ENCODE results near the gene ALPK3.
"Not testable (repeated sequence)": the region's sequence is repeated elsewhere in the genome, so short reads cannot be mapped to it uniquely, and the experiment has no call there.

Gene ALPK3

DNA sequence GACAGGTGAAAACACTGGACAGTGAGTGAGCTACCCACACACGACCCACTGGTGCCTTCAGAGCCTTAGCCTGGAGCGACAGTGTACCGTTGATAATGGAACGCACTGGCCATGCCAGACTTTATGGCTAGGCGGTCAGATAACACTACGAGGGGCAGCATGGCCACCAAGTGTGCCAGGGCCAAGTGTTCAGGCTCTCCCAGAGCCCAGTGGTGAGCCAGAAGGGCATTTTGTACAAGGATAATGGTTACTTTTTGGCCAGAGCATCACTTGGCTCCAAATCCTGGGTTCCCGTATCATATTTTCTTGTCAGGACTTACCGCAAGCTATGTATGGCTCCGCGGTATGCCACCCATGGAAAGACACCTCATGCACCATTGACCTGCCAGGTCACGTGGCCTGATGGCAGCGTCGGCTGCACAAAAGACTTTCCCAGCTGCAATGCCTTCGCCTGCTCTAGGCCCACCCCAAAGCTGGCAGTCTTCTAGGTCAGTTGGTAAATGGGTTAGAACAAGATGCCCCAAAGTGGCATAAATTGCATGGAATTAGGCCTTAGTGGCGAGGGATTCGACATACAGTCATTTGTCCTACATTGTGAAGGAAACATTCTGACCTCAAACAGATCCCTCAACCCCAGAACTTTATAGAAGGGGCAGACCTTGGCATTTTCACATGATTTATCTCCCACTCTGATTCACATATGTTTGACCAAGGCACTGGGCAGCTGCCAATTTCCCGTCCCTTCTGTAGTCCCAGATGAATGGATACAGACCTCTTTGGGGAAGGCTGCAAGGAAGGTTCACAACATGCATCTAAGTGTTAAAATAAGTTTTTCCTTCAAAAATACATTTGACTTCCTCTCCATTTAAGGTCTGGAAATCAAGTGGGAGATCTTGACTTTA lies 55.1 kb downstream of the ALPK3 start:
- DNase-seq (ENCODE audit: low read depth, low spot score), result no peak

DNA sequence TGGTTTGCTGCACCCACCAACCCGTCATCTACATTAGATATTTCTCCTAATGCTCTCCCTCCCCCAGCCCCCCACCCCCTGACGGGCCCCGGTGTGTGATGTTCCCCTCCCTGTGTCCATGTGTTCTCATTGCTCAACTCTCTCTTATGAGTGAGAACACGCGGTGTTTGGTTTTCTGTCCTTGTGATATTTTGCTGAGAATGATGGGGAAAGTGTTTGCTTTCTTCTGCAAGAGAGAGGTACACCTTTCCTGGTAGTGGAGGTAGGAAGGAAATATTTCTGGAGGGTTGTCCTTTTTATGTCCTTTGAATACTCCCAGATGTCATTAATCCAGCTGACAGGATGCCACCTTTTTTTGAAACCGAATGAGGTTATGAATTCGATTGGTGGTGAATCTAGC lies 56.8 kb downstream of the ALPK3 start:
- DNase-seq (ENCODE audit: low read depth, low spot score), result no peak

GRCh38 chr15:84874981-84875699 lies 58.0 kb downstream of the ALPK3 start:
- DNase-seq (ENCODE audit: low read depth, low spot score), result no peak

GRCh38 chr15:84876269-84876668 lies 59.1 kb downstream of the ALPK3 start:
- no peak for DNase-seq (ENCODE audit: low read depth, low spot score)

DNA sequence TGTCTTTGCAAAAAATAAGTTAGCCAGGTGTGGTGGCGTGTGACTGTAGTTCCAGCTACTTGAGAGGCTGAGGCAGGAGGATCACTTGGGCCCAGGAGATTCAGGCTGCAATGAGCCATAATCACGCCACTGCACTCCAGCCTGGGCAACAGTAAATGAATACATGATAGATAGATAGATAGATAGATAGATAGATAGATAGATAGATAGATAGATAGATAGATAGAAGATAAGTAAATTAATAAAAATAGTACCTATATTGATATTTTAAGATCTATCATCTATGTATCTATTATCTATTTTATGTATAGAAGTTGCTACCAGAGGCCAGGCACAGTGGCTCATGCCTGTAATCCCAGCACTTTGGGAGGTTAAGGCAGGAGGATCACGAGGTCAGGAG lies 60.5 kb downstream of the ALPK3 start:
- not testable (repeated sequence) for DNase-seq (ENCODE audit: low read depth, low spot score)

GRCh38 chr15:84878504-84878903 lies 61.3 kb downstream of the ALPK3 start:
- peak; percentile 8 for DNase-seq (ENCODE audit: low read depth, low spot score)

- no peak for DNase-seq (ENCODE audit: low read depth, low spot score)
These were observed 62.1 kb downstream of the ALPK3 start for GRCh38 chr15:84879088-84879780.

DNA sequence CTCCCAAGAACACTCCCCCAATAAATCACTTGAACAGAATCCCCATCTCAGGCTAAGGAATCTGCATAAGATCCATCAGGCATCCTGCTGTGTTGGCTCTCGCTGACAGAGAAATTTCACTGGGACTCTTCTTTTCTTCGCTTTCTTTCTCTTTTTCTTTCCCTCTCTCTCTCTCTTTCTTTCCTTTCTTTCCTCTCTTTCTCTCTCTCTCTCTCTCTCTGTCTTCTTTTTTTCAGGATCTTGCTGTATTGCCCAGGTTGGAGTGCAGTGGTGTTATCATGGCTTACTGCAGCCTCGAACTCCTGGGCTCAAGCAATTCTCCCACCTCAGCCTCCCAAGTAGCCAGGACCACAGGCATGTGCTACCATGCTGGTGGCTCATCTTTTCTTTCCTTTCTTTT lies 62.9 kb downstream of the ALPK3 start:
- no peak for DNase-seq (ENCODE audit: low read depth, low spot score)

DNA sequence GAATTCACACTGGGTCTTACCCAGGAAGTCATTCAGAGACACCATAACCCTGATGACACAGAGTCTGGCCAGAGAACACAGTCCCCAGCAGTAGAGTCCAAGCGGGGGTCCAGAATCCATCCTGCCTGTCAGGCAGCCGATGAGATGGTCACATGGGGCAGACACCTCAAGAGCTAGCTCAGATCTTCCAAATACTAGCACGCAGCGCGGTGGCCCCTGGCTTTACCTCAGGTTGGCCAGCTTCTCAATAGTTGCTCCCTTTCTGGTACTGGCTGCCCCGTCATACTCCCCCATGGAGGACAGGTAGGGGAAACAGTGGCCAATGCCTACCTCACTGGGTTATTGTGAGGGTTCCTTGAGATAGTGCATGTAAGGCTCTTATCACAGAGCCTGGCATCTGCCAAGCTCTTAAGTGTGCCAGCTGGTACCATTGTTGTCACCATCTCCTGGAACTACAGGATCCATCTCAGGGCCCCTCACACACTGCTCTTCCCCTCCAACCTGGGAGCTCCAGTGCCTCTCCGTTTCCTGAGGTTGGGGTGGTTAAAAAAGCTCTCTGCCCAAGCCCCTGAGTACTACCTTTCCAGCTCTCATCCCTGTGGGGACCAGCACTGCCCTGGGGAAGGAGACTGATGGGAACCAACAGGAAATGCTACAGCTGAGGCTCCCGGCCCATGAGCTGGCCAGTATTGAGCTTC lies 63.8 kb downstream of the ALPK3 start:
- no peak for DNase-seq (ENCODE audit: low read depth, low spot score)

DNA sequence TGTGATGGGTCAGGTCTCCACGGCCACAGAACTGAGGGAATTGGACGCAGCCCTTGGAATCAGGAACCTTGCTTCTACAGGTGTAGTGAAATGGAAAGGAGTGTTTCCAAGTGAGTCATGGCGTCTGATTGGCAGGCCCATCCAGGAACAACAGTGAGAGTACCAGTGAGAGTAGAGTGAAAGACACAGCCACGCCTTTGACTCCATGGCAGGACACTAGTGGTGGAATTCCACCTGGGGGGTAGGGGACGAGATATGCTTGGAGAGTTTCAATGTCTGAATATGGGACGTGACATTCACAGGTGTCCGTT lies 64.3 kb downstream of the ALPK3 start:
- no peak for DNase-seq (ENCODE audit: low read depth, low spot score)

DNA sequence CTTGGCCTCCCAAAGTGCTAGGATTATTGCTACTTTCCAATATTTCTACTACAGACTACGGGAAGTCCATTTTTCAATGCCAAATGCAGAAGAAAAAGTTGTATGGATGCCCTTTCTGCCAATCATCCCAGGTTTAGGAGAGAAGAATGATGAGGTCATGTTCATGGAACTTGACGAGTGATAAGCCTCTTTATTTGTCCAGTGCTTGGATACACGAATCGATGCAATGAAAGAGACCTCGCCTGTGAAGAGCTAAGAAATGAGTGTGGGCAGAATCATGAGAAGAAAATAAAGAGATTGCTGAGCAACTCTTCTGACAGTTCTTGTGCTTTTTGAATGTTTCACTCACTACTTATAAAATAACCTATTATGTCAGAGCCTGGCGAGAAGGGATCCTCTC lies 66.3 kb downstream of the ALPK3 start:
- no peak for DNase-seq (ENCODE audit: low read depth, low spot score)

- DNase-seq (ENCODE audit: low read depth, low spot score), result no peak
These were observed 67.0 kb downstream of the ALPK3 start, which contains the start of gene SLC28A1 for GRCh38 chr15:84883916-84884781. TSS of gene SLC28A1 (plus strand) at chr15:84884662. CDS start at chr15:84887761, 3,099 bp downstream.

- DNase-seq (ENCODE audit: low read depth, low spot score), result no peak
These were observed 68.6 kb downstream of the ALPK3 start for GRCh38 chr15:84885801-84886200.

DNA sequence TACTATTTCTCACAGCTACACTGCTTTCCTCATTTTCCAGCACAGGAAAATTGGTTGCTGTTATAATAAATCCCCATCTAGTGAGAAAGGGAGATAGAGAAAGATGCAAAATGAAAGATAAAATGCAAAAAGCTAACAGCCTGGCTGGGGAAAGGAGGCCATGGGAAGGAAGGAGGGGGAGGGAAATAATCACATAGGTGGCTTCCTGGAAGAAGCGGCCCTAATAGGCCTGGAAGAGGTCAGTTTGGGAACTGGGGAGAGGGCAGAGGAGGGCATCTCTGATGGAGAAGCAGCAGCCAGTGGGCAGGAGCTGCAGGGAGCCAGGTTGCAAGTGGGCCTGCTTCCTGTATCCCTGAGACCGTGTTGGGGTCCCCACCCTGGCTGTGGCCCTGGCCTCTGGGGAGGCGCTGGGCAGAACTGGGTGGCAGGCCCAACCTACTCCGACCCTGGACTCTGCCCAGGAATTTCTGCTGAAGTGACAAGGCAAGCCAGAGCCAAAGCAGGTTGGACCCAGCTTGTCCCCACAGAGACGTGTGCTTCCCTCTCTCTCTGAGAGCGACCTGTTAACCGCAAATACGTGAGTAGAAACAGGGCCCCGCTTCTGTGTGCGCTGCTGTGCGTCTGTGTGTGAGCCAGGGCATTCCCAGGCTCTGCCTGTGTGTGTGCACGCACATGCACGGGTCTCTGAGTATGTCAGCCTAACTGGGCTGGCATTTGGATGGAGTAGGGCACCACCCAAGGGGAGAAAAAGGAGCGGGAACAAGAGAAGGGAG lies 69.2 kb downstream of the ALPK3 start:
- no peak for DNase-seq (ENCODE audit: low read depth, low spot score)

- no peak for DNase-seq (ENCODE audit: low read depth, low spot score)
These were observed 69.8 kb downstream of the ALPK3 start for GRCh38 chr15:84886984-84887299.

GRCh38 chr15:84887938-84888337 lies 70.8 kb downstream of the ALPK3 start:
- no peak for DNase-seq (ENCODE audit: low read depth, low spot score)

GRCh38 chr15:84888639-84889038 lies 71.5 kb downstream of the ALPK3 start:
- no peak for DNase-seq (ENCODE audit: low read depth, low spot score)

DNA sequence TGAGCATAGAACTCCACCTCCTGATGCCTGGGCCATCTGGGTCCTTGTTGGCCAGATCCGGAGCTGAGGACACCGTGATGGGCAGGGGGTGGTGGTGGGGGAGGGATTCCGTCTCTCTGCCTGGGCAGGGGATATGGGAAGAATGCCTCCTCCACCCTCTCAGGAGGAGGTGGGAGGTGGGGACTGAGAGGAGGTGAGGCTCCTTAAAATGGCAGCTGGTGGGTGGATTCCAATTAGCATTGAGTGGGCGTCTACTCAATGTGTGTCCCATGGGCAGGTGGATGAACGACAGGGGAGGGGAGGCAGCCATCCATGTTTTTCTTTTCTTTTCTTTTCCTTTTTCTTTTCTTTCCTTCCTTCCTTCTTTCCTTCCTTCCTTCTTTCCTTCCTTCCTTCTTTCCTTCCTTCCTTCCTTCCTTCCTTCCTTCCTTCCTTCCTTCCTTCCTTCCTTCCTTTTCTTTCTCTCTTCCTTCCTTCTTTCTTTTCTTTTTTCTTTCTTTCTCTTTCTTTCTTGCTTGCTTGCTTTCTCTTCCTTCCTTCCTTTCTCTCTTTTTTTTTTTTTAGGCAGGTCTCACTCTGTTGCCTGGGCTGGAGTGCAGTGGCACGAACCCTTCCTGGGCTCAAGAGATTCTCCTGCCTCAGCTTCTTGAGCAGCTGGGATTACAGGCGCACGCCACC lies 72.3 kb downstream of the ALPK3 start:
- DNase-seq (ENCODE audit: low read depth, low spot score), result no peak

GRCh38 chr15:84889991-84890669 lies 73.0 kb downstream of the ALPK3 start:
- no peak for DNase-seq (ENCODE audit: low read depth, low spot score)
